H9 (cell line): ENCODE data around the gene AMBRA1. TPM values are rescaled to one million over a fixed set of nuclear protein-coding genes. Genes with fewer than 3 reads are reported as not detected.

ENCODE experiments used
- DNase-seq: peaks from one replicate; pipeline ENCODE4 v3.0.0-alpha.2; 2017
- H2AFZ ChIP-seq: one replicate; pipeline ENCODE4 v1.6.1; 2013; ENCODE audit warnings: mild to moderate bottlenecking, low read length, control low read depth, moderate library complexity
- H2AK5ac ChIP-seq: 2 replicates; pipeline ENCODE4 v1.6.1; 2013; ENCODE audit warnings: low read length, control low read depth, mixed read lengths; ENCODE audit not compliant: insufficient read length
- H2BK120ac ChIP-seq: one replicate; pipeline ENCODE4 v1.6.1; 2013; ENCODE audit warnings: low read depth, mild to moderate bottlenecking, low read length, control low read depth, inconsistent platforms; ENCODE audit not compliant: poor library complexity, severe bottlenecking
- H2BK12ac ChIP-seq: 2 replicates; pipeline ENCODE4 v1.6.1; 2013; ENCODE audit warnings: low read length, control low read depth, mixed read lengths, low read depth; ENCODE audit not compliant: insufficient read length
- H2BK15ac ChIP-seq: 2 replicates; pipeline ENCODE4 v1.6.1; 2013; ENCODE audit warnings: low read depth, low read length, control low read depth
- H2BK20ac ChIP-seq: one replicate; pipeline ENCODE4 v1.6.1; 2013; ENCODE audit warnings: low read depth, mild to moderate bottlenecking, low read length, control low read depth, inconsistent platforms; ENCODE audit not compliant: poor library complexity, severe bottlenecking
- H2BK5ac ChIP-seq: 2 replicates; pipeline ENCODE4 v1.6.1; 2013; ENCODE audit warnings: low read length, control low read depth, mixed read lengths; ENCODE audit not compliant: insufficient read length
- H3K14ac ChIP-seq: 2 replicates; pipeline ENCODE4 v1.6.1; 2013; ENCODE audit warnings: low read length, control low read depth; ENCODE audit not compliant: insufficient read depth
- H3K18ac ChIP-seq: 2 replicates; pipeline ENCODE4 v1.6.1; 2013; ENCODE audit warnings: low read depth, mild to moderate bottlenecking, mixed read lengths, low read length, control low read depth; ENCODE audit not compliant: insufficient read length
- H3K23ac ChIP-seq: 2 replicates; pipeline ENCODE4 v1.6.1; 2013; ENCODE audit warnings: low read length, control low read depth, mixed read lengths, low read depth; ENCODE audit not compliant: insufficient read length
- H3K23me2 ChIP-seq: 2 replicates; pipeline ENCODE4 v1.6.1; 2013; ENCODE audit warnings: low read depth, mild to moderate bottlenecking, mixed read lengths, low read length, control low read depth; ENCODE audit not compliant: insufficient read length, poor library complexity, severe bottlenecking
- H3K27ac ChIP-seq: 2 replicates; pipeline ENCODE4 v1.5.1; 2013; ENCODE audit warnings: low read length, control low read depth, mixed read lengths, low read depth; ENCODE audit not compliant: insufficient read length
- H3K27me3 ChIP-seq: 2 replicates; pipeline ENCODE4 v1.6.1; 2013; ENCODE audit warnings: low read length, control low read depth, inconsistent platforms; ENCODE audit not compliant: insufficient read depth
- H3K4ac ChIP-seq: 2 replicates; pipeline ENCODE4 v1.6.1; 2013; ENCODE audit warnings: low read depth, mild to moderate bottlenecking, control low read depth, inconsistent platforms, low read length, moderate library complexity
- H3K4me1 ChIP-seq: 2 replicates; pipeline ENCODE4 v1.6.1; 2013; ENCODE audit warnings: low read length, control low read depth, inconsistent platforms; ENCODE audit not compliant: insufficient read depth
- H3K4me2 ChIP-seq: 2 replicates; pipeline ENCODE4 v1.6.1; 2013; ENCODE audit warnings: low read length, control low read depth, mixed read lengths; ENCODE audit not compliant: insufficient read length, insufficient read depth
- H3K56ac ChIP-seq: 2 replicates; pipeline ENCODE4 v1.6.1; 2013; ENCODE audit warnings: low read depth, mild to moderate bottlenecking, mixed read lengths, low read length, control low read depth; ENCODE audit not compliant: insufficient read length
- H3K79me1 ChIP-seq: 2 replicates; pipeline ENCODE4 v1.6.1; 2013; ENCODE audit warnings: low read depth, mild to moderate bottlenecking, moderate library complexity, low read length, control low read depth, inconsistent platforms; ENCODE audit not compliant: insufficient read depth, poor library complexity, severe bottlenecking
- H3K79me2 ChIP-seq: 2 replicates; pipeline ENCODE4 v1.6.1; 2013; ENCODE audit warnings: low read length, control low read depth, inconsistent platforms; ENCODE audit not compliant: insufficient read depth
- H3K9ac ChIP-seq: 2 replicates; pipeline ENCODE4 v1.6.1; 2013; ENCODE audit warnings: low read length, control low read depth, mixed read lengths; ENCODE audit not compliant: insufficient read length; ENCODE audit errors: extremely low read depth
- H3K9me3 ChIP-seq: one replicate; pipeline ENCODE4 v1.6.1; 2013; ENCODE audit warnings: low read depth, low read length, inconsistent platforms; ENCODE audit not compliant: control insufficient read depth
- H3T11ph ChIP-seq: one replicate; pipeline ENCODE4 v1.6.1; 2013; ENCODE audit warnings: mild to moderate bottlenecking, low read length, control low read depth, inconsistent platforms
- H4K20me1 ChIP-seq: one replicate; pipeline ENCODE4 v1.6.1; 2013; ENCODE audit not compliant: control insufficient read depth, insufficient read length, insufficient read depth
- H4K5ac ChIP-seq: 2 replicates; pipeline ENCODE4 v1.6.1; 2013; ENCODE audit warnings: low read depth, mild to moderate bottlenecking, mixed read lengths, low read length, control low read depth; ENCODE audit not compliant: insufficient read length
- H4K8ac ChIP-seq: replicated peaks from 2 replicates; pipeline ENCODE4 v1.6.1; 2013; ENCODE audit warnings: low read length, control low read depth, mixed read lengths, low read depth; ENCODE audit not compliant: insufficient read length
- H4K91ac ChIP-seq: 2 replicates; pipeline ENCODE4 v1.6.1; 2013; ENCODE audit warnings: low read depth, mild to moderate bottlenecking, moderate library complexity, mixed read lengths, low read length, control low read depth; ENCODE audit not compliant: insufficient read length
- H3K27ac Mint-ChIP-seq, 3 experiments: 2 replicates in 2 of 3; 3 replicates in 1 of 3; pipeline ENCODE4 v1.8.0; 2020 to 2021; ENCODE audit warnings: mixed read lengths in 3 of 3, mild to moderate bottlenecking in 1 of 3, moderate library complexity in 1 of 3
- H3K27me3 Mint-ChIP-seq: 2 replicates; pipeline ENCODE4 v1.8.0; 2021; ENCODE audit warnings: low read depth, mild to moderate bottlenecking, moderate library complexity, mixed read lengths
- H3K36me3 Mint-ChIP-seq, 3 experiments: 2 replicates in 2 of 3; 3 replicates in 1 of 3; pipeline ENCODE4 v1.8.0; 2020 to 2021; ENCODE audit warnings: low read depth in 3 of 3, mixed read lengths in 3 of 3; ENCODE audit not compliant: insufficient read depth in 1 of 3
- H3K4me1 Mint-ChIP-seq, 2 experiments: 2 replicates each; pipeline ENCODE4 v1.8.0; 2020; ENCODE audit warnings: mixed read lengths in 2 of 2
- H3K4me3 Mint-ChIP-seq, 2 experiments: 2 replicates in 1 of 2; 3 replicates in 1 of 2; pipeline ENCODE4 v1.8.0; 2020 to 2021; ENCODE audit warnings: mild to moderate bottlenecking in 2 of 2, mixed read lengths in 2 of 2, moderate library complexity in 1 of 2
- H3K9me3 Mint-ChIP-seq, 2 experiments: 2 replicates in 1 of 2; 3 replicates in 1 of 2; pipeline ENCODE4 v1.8.0; 2020; ENCODE audit warnings: mild to moderate bottlenecking in 2 of 2, mixed read lengths in 2 of 2, moderate library complexity in 1 of 2
- WGBS: extraction: QIAGEN DNeasy Blood & Tissue Kit; methylation state at CpG from one replicate; pipeline ENCODE4 v1.1.7; 2013; ENCODE audit warnings: missing lambda C conversion rate, low lambda C conversion rate, mixed read lengths; ENCODE audit not compliant: insufficient read length; ENCODE audit errors: extremely low coverage; 5-methylcytosine and 5-hydroxymethylcytosine counted together
- total RNA-seq: library from RNA; stranded (reverse); gene quantifications from 2 replicates; pipeline ENCODE4 v1.2.1, GENCODE V29; 2021
- TF ChIP-seq, protein P1 (sequence below): fragments of 200-600 bp; sonication (generic); conservative IDR thresholded peaks from 3 replicates; pipeline ENCODE4 v1.8.0; 2021; ENCODE audit warnings: antibody characterized with exemption, mild to moderate bottlenecking

Gene AMBRA1
- total RNA-seq, 1 experiment from 2014 or later: 37.5 TPM

DNA sequence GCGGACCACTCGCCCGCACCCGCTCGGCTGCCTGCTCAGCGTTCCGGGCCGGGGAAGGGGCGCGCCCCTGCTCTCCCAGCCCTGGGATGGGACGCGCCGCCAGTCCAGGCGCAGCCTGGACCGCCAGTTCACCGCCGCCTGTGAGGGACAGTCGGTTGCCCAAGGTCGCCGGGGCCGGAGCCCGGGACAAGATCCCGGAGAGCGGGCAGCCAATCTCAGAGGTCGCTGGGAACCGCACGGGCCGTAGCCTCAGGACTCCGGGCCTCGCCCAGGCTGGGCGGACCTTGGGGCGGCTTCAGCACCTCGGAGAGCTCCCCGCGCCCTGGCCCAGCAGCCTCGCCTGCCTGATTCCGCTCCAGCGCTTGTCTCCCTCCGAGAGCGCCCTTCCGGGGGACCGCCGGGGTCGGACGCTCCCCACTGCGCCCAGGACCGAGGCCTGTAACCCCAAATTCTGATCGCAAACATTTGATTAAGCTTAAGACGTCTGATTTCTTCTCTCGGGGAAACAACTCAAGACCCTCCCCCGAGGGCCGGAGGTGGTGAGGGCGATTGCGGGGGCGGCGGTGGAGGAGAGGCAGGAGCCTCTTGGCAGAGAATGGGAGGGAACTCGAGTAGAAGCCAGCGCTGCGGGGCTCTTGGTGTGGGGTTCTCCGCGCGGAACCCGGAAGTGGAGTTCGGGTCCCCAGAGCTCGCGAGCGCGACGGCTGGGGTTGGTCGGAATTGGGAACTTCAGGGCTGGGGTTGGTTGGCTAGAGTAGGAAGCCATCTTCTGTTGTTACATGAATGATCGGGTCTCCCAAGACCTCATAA is 201.2 kb downstream of the AMBRA1 start:
- peaks cover 3% of the 10 kb centered on the region; the same call in 1 of the 2 replicates for H3K4me1 ChIP-seq
- no peak overlapping the region for H3K9ac ChIP-seq
- no peak overlapping the region for H4K8ac ChIP-seq
- no peak overlapping the region for H3K23ac ChIP-seq
- H2AFZ ChIP-seq: no peak overlapping the region
- peak overlapping the region; percentile 78 for H3K4me3 Mint-ChIP-seq
- H3K9me3 Mint-ChIP-seq: no peaks in the 10 kb centered on the region
- H3K23me2 ChIP-seq: peaks cover 15% of the 10 kb centered on the region
- H3K79me2 ChIP-seq: no peaks in the 10 kb centered on the region
- H4K5ac ChIP-seq: no peak overlapping the region
- H3K56ac ChIP-seq: no peak overlapping the region
- peaks cover 31 to 36% of the 10 kb centered on the region in 2 experiments for H3K4me1 Mint-ChIP-seq
- H3K14ac ChIP-seq: no peak overlapping the region
- peaks cover 56% of the 10 kb centered on the region for H3K27me3 Mint-ChIP-seq
- no peak overlapping the region for H4K91ac ChIP-seq
- H2BK12ac ChIP-seq: no peak overlapping the region
- no peak overlapping the region for H2BK15ac ChIP-seq
- H3K4ac ChIP-seq: no peak overlapping the region
- peak; percentile 92 for DNase-seq
- no CpG with 5 or more reads among the region's 71 CpGs for WGBS
- no peak overlapping the region for H2BK5ac ChIP-seq
- H3K18ac ChIP-seq: no peak overlapping the region
- peaks cover 20% of the 10 kb centered on the region; the same call in 1 of the 2 replicates for H3K27me3 ChIP-seq
- H4K20me1 ChIP-seq: no peaks in the 10 kb centered on the region
- H3K36me3 Mint-ChIP-seq: peaks cover 0 to 11% (median 10%) of the 10 kb centered on the region in 3 experiments; a peak in 6 of 7 replicates
- H3K79me1 ChIP-seq: no peaks in the 10 kb centered on the region
- no peak overlapping the region for H2BK120ac ChIP-seq
- no peak overlapping the region for H3T11ph ChIP-seq
- H3K9me3 ChIP-seq: no peaks in the 10 kb centered on the region
- H2AK5ac ChIP-seq: no peak overlapping the region
- peak overlapping the region; percentile 70 for H3K4me2 ChIP-seq
- no peak overlapping the region for H2BK20ac ChIP-seq
- H3K27ac ChIP-seq: no peak overlapping the region
- TF ChIP-seq, protein P1, sequence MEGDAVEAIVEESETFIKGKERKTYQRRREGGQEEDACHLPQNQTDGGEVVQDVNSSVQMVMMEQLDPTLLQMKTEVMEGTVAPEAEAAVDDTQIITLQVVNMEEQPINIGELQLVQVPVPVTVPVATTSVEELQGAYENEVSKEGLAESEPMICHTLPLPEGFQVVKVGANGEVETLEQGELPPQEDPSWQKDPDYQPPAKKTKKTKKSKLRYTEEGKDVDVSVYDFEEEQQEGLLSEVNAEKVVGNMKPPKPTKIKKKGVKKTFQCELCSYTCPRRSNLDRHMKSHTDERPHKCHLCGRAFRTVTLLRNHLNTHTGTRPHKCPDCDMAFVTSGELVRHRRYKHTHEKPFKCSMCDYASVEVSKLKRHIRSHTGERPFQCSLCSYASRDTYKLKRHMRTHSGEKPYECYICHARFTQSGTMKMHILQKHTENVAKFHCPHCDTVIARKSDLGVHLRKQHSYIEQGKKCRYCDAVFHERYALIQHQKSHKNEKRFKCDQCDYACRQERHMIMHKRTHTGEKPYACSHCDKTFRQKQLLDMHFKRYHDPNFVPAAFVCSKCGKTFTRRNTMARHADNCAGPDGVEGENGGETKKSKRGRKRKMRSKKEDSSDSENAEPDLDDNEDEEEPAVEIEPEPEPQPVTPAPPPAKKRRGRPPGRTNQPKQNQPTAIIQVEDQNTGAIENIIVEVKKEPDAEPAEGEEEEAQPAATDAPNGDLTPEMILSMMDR: no peak
- no peak overlapping the region; a peak in 1 of 7 replicates for H3K27ac Mint-ChIP-seq
